ENCODE results near the gene ANKS6. TPM values are rescaled to one million over a fixed set of nuclear protein-coding genes. Genes with fewer than 3 reads are reported as not detected.

The ANKS6 gene
- total RNA-seq, 1 donor from 2014 or later, result 16.0 TPM

DNA sequence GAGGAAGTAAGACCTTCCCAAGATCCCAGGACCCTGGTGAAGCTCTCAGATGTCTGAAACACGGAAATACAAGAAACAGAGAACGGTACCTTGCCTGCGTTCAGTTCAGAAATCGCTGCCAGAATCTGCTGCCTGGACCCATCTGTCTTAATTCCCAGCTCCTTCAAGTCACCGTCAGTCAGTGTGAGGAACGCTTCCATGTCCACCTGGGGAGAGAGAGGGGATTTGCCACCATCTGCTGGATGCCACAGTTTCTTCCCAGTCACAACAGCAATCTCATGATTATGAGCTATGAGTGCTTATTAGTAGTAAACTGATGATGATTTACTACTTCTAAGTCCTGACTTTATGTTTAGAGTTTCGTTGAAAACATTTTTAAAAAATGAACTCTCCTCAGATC is 50.9 kb downstream of the ANKS6 start:
- Histone ChIP-seq H3K9me3 (ENCODE audit: low read depth) (no peaks in the 10 kb centered on the region), H3K27me3 (no peaks in the 10 kb centered on the region), H2AFZ (replicated peaks) (no peak overlapping the region), H3K9ac (no peak overlapping the region), H3K4me2 (no peak overlapping the region), H3K79me2 (ENCODE audit: low read depth) (no peaks in the 10 kb centered on the region), H3K4me3 (no peak overlapping the region), H3F3A (ENCODE audit: low read depth) (no peaks in the 10 kb centered on the region), H3K36me3 (no peaks in the 10 kb centered on the region), H3K4me1 (no peaks in the 10 kb centered on the region), H3K27ac (no peak overlapping the region), H4K20me1 (ENCODE audit: low read depth) (peaks cover 3% of the 10 kb centered on the region)
- Mint-ChIP-seq H3K36me3 (peaks cover 30% of the 10 kb centered on the region), H3K27me3 (ENCODE audit: insufficient read depth, low read depth) (peaks cover 6% of the 10 kb centered on the region), H3K4me3 (no peak overlapping the region), H3K9me3 (no peaks in the 10 kb centered on the region), H3K4me1 (no peaks in the 10 kb centered on the region), H3K27ac (no peak overlapping the region)
- no peak for TF ChIP-seq CTCF (IDR thresholded peaks at IDR 0.05)
- TF ChIP-seq EZH2 (IDR thresholded peaks at IDR 0.05), result no peak
- TF ChIP-seq EZH2phosphoT487 (IDR thresholded peaks at IDR 0.05), result no peak
- DNase-seq (ENCODE audit: low spot score), result no peak

- H3K36me3 Mint-ChIP-seq, result peaks cover 27% of the 10 kb centered on the region
- H3K9me3 ChIP-seq (ENCODE audit: low read depth), result no peaks in the 10 kb centered on the region
Measured at GRCh38 chr9:98743818-98744611, 52.3 kb downstream of the ANKS6 start.

GRCh38 chr9:98743329-98743728 is 53.0 kb downstream of the ANKS6 start:
- peaks cover 3% of the 10 kb centered on the region for H4K20me1 ChIP-seq (ENCODE audit: low read depth)
- H3K9ac ChIP-seq, result no peak overlapping the region
- no peaks in the 10 kb centered on the region for H3K4me1 Mint-ChIP-seq
- H3K79me2 ChIP-seq (ENCODE audit: low read depth), result no peaks in the 10 kb centered on the region
- no peak for DNase-seq (ENCODE audit: low spot score)
- H3K9me3 Mint-ChIP-seq, result peaks cover 6% of the 10 kb centered on the region
- H3K4me3 ChIP-seq, result no peak overlapping the region
- H3K27ac Mint-ChIP-seq, result no peak overlapping the region
- TF ChIP-seq EZH2phosphoT487 (IDR thresholded peaks at IDR 0.05), result no peak
- H3K4me2 ChIP-seq, result no peak overlapping the region
- no peak overlapping the region for H3K4me3 Mint-ChIP-seq
- H3K27ac ChIP-seq, result no peak overlapping the region
- no peaks in the 10 kb centered on the region for H3K4me1 ChIP-seq
- no peak overlapping the region for H2AFZ ChIP-seq (replicated peaks)
- peaks cover 26% of the 10 kb centered on the region for H3K36me3 Mint-ChIP-seq
- no peaks in the 10 kb centered on the region for H3K36me3 ChIP-seq
- no peaks in the 10 kb centered on the region for H3K9me3 ChIP-seq (ENCODE audit: low read depth)
- H3K27me3 Mint-ChIP-seq (ENCODE audit: insufficient read depth, low read depth), result peaks cover 6% of the 10 kb centered on the region
- no peaks in the 10 kb centered on the region for H3F3A ChIP-seq (ENCODE audit: low read depth)
- no peaks in the 10 kb centered on the region for H3K27me3 ChIP-seq

More at GRCh38 chr9:98743818-98744611, 52.3 kb downstream of the ANKS6 start:
- no peaks in the 10 kb centered on the region for H3K4me1 ChIP-seq
- H3K9me3 Mint-ChIP-seq, result peaks cover 3% of the 10 kb centered on the region
- H3K4me3 ChIP-seq, result no peak overlapping the region
- no peaks in the 10 kb centered on the region for H3F3A ChIP-seq (ENCODE audit: low read depth)
- H3K27me3 ChIP-seq, result no peaks in the 10 kb centered on the region
- peaks cover 6% of the 10 kb centered on the region for H3K27me3 Mint-ChIP-seq (ENCODE audit: insufficient read depth, low read depth)
- peaks cover 3% of the 10 kb centered on the region for H4K20me1 ChIP-seq (ENCODE audit: low read depth)
- H2AFZ ChIP-seq (replicated peaks), result no peak overlapping the region
- H3K79me2 ChIP-seq (ENCODE audit: low read depth), result no peaks in the 10 kb centered on the region
- no peak overlapping the region for H3K27ac ChIP-seq
- no peak for DNase-seq (ENCODE audit: low spot score)
- H3K4me2 ChIP-seq, result no peak overlapping the region
- no peak overlapping the region for H3K27ac Mint-ChIP-seq
- TF ChIP-seq EZH2phosphoT487 (IDR thresholded peaks at IDR 0.05), result no peak
- no peak for TF ChIP-seq EZH2 (IDR thresholded peaks at IDR 0.05)
- no peak for TF ChIP-seq CTCF (IDR thresholded peaks at IDR 0.05)
- H3K4me1 Mint-ChIP-seq, result no peaks in the 10 kb centered on the region
- no peak overlapping the region for H3K9ac ChIP-seq
- no peak overlapping the region for H3K4me3 Mint-ChIP-seq
- no peaks in the 10 kb centered on the region for H3K36me3 ChIP-seq
